GM21529 (cell line): ENCODE data around the gene RASGRP3.

ENCODE experiments used
- ATAC-seq: cut with Tn5 transposase; IDR thresholded peaks from one replicate; pipeline ENCODE4 v1.9.1; 2021; ENCODE audit not compliant: unreplicated experiment

The RASGRP3 gene

DNA sequence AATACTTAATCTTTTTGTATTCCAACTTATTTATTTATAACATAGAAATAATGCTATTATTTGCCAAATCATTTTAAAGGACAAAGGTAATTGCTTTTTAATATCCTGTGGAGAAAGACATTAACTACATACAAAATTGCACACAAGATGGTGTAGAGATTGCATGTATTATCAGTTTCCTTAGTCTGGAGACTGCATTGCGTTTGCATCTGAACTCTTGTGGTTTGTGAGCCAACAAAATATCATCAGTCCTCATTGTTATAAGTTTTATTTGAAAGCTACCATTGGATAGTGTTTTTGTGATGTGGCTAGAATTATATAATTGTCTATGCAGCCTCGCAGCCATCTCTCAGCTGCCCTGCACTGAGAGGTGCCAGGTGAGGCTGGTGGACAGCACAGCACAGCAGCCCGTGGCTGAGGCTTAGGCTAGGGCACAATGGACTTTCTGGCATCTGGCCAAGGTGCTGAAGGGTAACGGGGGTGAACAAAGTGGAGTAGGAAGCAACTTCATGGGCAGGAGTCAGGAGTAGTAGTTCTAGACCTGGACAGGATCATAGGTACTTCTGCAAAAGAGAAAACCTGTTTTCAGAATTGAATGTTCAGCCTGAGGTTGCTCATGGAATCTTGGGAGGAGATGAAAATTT, 15.1 kb downstream of the RASGRP3 start:
- no peak for ATAC-seq

GRCh38 chr2:33492399-33493134, 16.1 kb downstream of the RASGRP3 start:
- no peak for ATAC-seq

DNA sequence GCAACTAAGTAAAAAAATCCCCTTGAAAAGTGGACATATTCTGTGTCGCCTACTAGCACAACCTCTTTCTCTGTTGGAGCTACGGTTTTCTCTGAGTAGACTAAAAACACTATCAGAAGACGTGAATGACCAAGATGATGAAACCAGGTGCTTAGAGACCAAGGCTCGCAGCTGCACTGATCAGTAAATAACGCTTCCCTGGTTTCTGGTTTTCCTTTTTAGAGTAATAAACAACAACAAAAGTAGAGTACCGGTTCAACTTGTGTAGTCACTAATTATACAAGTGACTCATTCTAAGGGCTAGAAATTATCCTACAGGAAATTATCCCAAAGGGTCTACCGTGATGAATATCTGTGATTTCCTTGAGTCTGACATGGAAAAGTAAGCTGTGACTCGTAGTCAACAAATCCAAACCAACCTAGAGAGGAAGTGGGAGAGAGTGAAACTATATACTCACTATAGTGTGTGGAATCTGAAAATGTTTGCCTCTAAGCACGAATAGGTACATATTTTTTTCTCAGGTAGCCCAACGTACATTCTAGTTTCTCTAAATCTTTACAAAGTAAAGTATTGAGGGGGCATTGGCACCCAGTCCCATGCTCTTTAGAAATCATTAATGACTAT, 17.8 kb downstream of the RASGRP3 start:
- peak; percentile 56 for ATAC-seq

- ATAC-seq = no peak
These were observed 18.6 kb downstream of the RASGRP3 start for GRCh38 chr2:33494877-33495641.

GRCh38 chr2:33495683-33496082, 19.2 kb downstream of the RASGRP3 start:
- no peak for ATAC-seq

- ATAC-seq = no peak
These were observed 19.7 kb downstream of the RASGRP3 start for GRCh38 chr2:33496150-33496549.

DNA sequence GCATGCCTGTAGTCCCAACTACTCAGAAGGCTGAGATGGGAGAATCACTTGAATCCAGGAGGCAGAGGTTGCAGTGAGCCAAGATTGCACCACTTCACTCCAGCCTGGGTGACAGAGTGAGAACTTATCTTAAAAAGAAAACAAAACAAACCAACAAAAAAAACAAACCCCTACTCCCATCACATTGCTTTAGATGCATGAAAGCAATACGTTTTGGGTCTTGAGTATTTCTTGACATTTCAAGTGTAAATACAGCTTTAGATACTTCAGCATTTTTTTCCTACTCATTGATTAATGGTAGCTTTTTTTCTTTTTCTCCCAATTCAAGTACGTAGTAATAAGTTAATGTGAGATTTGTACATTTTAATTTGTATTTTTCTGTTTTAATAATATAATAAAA, 20.3 kb downstream of the RASGRP3 start:
- no peak for ATAC-seq

GRCh38 chr2:33497221-33497650, 20.8 kb downstream of the RASGRP3 start:
- ATAC-seq = peak; percentile 39

DNA sequence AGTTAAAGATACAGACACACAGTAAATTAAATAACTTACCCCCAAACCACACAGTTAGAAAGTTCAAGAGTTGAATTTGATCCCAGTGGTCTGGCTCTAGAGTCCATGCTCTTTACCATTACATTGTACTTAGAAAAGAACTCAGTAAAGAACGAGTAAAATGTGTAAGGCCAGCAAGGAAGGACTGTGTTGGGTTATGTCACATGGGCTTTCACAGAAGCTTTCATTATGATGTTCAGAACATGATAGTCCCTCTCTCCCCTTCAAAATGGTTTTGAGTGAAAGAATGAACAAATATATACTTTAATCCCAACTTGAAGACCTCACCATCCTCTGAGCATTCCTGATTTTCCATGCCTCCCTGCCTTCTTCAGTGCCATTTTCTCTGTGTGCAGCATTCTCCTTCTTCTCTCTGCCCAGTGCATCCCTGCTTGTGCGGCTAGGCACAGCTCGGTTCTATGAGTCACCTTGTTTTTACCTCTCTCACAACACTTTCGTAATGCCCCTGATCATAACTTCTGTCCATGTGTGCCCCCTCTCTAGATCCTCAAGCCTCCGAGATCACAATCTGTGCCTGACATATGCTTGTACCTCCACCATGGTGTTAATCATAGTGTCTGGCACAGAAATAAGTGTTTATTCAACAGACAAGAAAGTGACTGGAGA, 22.0 kb downstream of the RASGRP3 start:
- ATAC-seq = no peak

GRCh38 chr2:33500177-33500576, 23.7 kb downstream of the RASGRP3 start:
- no peak for ATAC-seq

GRCh38 chr2:33502025-33502424, 25.6 kb downstream of the RASGRP3 start:
- ATAC-seq = no peak

GRCh38 chr2:33503002-33503401, 26.6 kb downstream of the RASGRP3 start:
- no peak for ATAC-seq

GRCh38 chr2:33505966-33506365, 29.5 kb downstream of the RASGRP3 start:
- no peak for ATAC-seq

- ATAC-seq = no peak
These were observed 33.6 kb downstream of the RASGRP3 start for GRCh38 chr2:33509908-33510585.

GRCh38 chr2:33510586-33510968, 34.1 kb downstream of the RASGRP3 start:
- no peak for ATAC-seq

- ATAC-seq = no peak
These were observed 34.7 kb downstream of the RASGRP3 start for GRCh38 chr2:33511141-33511540.

DNA sequence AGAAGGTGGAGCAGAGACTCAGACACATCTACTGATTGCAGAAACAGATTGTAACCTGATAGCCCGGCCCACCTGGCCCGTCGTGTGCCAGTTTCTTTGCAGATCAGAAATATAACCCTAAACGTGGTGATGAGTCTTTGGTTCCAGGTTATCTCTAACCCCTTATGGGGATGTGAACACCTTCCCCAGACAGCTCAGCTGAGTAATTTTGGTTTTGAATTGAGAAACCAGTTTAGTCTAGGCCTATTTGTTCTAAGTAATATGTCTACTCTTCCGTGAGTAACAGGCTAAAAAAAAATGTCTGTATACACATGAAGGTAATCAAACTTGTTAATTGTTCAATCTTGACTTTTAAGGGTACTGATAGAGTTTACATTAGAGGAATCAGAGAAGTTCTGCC, 35.7 kb downstream of the RASGRP3 start:
- no peak for ATAC-seq

GRCh38 chr2:33513480-33513879, 37.0 kb downstream of the RASGRP3 start:
- no peak for ATAC-seq

DNA sequence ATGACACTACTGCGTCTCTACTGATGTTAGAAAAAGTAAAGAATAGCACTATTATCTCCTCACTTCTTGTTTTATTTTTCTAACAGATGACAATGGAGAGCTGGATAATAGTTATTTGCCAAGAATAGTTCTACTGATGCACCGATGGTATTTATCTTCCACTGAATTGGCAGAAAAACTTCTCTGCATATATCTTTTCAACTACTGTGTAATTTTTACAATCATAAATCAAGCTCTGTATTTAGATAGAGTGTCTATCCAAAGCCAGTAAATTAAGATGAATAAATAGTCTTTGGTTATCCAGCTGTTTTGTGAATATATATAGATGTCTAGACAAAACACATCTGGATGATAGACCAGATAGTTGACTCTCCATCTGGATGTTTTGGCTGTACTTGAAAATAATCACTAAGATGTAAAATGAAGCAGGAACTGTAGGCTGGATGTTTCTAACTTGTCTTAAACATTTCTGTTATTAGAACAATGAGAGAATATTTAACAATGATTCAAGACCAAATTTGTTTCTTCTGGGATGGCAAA, 40.1 kb downstream of the RASGRP3 start:
- no peak for ATAC-seq

DNA sequence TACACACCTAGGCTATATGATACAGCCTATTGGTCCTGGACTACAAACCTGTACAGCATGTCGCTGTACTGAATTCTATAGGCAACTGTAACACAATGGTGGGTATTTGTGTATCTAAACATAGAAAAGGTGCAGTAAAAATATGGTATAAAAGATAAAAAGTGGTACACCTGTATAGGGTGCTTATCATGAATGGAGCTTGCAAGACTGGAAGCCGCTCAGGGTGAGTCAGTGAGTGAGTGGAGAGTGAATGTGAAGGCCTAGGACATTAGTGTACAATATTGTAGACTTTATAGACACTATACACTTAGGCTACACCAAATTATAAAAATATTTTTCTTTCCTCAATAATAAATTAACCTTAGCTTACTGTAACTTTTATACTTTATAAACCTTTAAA, 41.8 kb downstream of the RASGRP3 start:
- ATAC-seq = no peak
